ENCODE measurements around the gene PPP3R2.

DNA sequence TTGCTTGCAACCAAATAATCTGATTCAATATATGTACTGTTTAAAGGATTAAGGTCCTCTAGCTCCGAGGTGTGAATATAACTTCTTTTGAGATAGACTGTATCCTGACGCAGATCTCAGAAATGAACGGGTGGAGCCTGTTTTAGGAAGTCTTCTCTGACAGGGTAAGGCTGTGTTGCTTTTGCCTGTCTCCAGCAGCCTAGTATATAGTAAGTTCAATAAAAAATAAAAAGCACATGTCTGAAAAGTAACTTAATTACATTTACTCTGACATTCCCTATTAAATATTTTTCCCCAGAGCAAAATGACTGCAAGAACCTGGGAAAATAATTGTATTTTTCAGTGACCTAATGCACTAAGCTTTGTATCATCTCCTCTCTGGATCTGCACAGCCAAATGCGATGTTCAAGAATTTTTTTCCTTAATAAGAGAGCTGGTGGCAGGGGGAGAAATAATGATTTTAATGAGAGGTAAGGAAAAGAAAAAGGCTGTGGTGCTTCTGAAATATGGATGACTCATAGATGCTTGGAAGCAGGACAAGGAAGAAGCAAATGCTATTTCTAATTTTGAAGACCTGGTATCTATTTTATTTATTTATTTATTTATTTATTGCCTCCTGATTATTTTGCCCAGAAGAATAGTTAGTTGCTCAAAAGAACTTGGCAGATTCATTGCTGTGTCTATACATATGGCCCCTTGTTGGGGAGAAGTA, 7.3 kb downstream of the PPP3R2 start:
- TF ChIP-seq, protein P1, sequence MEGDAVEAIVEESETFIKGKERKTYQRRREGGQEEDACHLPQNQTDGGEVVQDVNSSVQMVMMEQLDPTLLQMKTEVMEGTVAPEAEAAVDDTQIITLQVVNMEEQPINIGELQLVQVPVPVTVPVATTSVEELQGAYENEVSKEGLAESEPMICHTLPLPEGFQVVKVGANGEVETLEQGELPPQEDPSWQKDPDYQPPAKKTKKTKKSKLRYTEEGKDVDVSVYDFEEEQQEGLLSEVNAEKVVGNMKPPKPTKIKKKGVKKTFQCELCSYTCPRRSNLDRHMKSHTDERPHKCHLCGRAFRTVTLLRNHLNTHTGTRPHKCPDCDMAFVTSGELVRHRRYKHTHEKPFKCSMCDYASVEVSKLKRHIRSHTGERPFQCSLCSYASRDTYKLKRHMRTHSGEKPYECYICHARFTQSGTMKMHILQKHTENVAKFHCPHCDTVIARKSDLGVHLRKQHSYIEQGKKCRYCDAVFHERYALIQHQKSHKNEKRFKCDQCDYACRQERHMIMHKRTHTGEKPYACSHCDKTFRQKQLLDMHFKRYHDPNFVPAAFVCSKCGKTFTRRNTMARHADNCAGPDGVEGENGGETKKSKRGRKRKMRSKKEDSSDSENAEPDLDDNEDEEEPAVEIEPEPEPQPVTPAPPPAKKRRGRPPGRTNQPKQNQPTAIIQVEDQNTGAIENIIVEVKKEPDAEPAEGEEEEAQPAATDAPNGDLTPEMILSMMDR (IDR thresholded peaks at IDR 0.05) = no peak
- TF ChIP-seq POLR2A (IDR thresholded peaks at IDR 0.05; ENCODE audit: low read depth) = no peak
- no peak for TF ChIP-seq EP300 (IDR thresholded peaks at IDR 0.05)
- no peak for TF ChIP-seq POLR2AphosphoS5 (IDR thresholded peaks at IDR 0.05)

Data from esophagus muscularis mucosa (tissue), 4 donors.